Measurements from ENCODE around the gene CDH4.

CDH4 gene

DNA sequence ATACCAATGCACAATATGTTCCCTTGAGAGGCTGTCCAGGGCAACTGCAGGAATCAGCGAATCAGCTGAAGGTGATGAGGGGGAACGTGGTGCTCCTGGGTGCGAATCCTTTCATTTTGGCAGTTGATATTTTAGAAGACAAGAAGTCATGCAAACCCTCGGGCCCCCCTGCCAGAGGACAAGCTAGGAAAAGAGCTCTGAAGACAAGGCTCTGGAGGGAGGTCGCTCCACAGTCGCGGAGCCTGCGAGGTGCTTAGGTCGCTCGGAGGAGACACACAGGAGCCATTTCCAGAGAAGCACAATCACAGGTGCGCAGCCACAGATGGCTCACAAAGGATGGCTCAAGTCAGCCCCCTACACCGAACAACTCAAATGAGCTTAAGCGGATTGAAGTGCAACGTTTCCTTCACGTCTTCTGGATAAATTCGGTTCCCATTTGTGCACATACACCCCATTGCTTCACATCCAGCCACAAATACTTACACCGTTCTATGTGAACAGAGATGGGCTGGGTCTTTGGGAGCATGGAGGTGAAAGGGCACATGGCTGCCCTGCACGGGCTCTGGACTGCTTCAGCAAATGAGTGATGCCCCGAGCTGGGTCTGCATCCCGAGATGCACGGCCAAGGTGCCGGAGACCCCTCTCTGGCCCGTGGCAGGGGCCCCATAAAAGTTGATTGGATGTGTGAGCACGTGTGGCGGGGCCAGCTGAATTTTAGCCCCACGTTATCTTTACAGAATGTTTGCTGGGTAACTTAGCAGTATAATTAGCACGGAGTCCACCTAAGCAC is 527.3 kb downstream of the CDH4 start:
- no peak for DNase-seq (ENCODE audit: low read depth in 2 of 2)

DNA sequence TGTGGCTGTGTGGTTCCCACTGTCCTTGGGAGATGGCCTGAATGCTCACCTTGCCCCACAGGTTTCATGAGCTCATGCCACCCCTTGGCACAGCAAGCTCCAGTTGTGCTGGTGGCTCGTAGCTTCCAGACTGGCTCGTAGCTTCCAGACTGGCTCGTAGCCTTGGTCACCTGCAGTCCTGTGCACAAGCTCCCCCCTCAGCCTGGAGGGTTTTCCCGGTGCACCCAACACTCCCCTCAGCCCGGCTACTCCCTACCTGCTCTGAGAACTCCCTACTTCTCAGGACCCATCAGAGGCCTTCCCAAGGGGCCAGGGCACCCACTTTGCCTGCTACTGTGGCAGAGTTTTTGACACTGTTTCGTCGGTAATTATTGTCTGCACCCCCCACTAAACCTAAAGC is 528.0 kb downstream of the CDH4 start:
- no peak for DNase-seq (ENCODE audit: low read depth in 2 of 2)

- no peak for DNase-seq (ENCODE audit: low read depth in 2 of 2)
Observed at GRCh38 chr20:61784801-61785566, 532.9 kb downstream of the CDH4 start.

DNA sequence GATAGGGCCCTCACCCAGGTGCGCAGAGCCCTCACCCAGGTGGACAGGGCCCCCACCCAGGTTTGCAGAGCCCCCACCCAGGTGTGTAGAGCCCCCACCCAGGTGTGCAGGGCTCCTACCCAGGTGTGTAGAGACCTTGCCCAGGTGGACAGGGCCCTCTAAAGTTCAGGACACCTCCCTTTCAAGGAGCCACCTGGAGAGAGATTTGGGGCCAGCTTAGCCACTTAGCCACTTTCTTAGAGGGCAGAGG is 533.4 kb downstream of the CDH4 start:
- no peak for DNase-seq (ENCODE audit: low read depth in 2 of 2)

GRCh38 chr20:61786230-61786629 is 534.2 kb downstream of the CDH4 start:
- DNase-seq (ENCODE audit: low read depth in 2 of 2), result no peak

DNA sequence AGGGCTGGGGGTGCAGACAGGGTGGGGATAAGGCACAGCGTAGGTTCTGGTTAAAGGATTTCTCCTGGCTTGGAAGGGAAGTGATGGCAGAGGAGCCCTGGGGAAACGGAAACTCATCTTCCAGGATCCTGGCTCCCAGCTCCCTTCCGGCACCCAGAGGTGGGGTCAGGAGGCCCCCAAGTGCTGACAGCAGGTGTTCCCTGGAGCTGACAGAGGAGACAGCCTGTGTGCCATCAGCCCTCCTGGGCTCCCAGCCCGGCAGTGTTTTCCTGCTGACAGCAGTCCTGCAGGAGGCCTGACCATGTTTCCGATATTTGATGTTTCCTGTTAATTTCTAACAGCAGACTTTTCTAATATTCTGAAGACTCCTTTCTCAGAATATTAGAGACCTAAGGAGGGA is 536.3 kb downstream of the CDH4 start:
- no peak for DNase-seq (ENCODE audit: low read depth in 2 of 2)

DNA sequence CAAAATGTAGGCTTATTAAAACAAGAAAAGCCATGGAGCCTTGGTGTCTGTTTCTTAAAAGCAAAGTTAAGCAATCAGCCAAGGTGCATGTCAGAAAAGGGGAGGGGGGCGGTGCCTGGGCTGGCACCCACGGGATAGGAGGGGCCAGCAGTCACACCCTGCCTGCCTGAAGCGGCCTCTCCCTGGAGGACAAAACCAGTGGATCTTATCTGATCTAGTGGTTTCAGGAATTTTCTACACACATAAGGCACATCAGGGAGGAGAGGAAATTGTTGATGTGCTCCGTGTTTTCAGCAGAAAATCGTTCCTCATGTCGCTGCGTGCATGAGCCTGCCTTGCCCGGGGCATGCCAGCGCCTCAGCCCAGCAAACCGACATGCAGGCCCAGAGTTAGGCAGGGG is 537.3 kb downstream of the CDH4 start:
- DNase-seq (ENCODE audit: low read depth in 2 of 2), result no peak

- DNase-seq (ENCODE audit: low read depth in 2 of 2), result no peak
Observed at GRCh38 chr20:61790116-61790827, 538.2 kb downstream of the CDH4 start.

DNA sequence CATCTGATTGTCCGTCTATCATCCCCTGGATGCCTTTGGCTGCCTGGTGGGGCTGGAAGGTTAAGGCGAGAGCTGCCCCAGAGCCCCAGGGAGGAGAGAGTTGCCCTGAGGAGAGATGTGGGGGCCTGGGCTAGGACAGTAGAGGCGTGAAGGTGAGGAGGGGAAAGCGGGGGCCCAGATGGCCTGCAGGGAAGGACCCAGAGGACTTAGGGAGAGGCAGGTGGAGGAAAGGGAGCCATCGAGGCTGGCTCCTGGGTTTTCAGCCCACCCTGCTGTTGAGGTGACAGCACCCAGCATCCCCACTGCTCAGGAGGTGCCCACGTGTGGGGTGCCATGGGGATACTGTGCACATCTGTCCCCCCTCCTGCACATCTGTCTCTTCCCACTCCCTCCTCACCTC is 539.9 kb downstream of the CDH4 start:
- DNase-seq (ENCODE audit: low read depth in 2 of 2), result no peak

- DNase-seq (ENCODE audit: low read depth in 2 of 2), result no peak
Observed at GRCh38 chr20:61795669-61796630, 543.9 kb downstream of the CDH4 start.

- DNase-seq (ENCODE audit: low read depth in 2 of 2), result no peak
Observed at GRCh38 chr20:61796738-61797137, 544.7 kb downstream of the CDH4 start.

GRCh38 chr20:61797200-61797599 is 545.1 kb downstream of the CDH4 start:
- DNase-seq (ENCODE audit: low read depth in 2 of 2), result no peak

DNA sequence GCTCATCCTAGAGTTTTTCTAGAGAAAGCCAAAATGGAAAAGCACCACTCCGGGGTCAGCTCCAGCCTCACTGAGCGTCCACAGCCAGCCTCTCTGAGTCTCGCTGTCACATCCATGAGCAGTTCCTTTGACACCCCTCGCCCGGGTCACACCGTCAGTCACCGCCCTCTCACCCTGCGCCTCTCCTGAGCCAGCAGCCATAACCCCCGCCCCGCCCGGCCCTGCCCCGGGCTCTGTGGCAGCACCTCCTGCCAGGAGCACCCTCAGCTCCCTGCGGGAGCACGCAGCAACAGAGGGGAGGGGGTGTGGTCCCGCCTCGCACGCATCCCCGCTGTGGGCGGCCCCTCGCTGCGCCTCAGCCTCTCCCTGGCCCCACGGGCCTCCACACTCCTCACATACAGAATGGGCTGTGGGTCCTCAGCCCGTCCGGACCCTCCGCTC is 545.9 kb downstream of the CDH4 start:
- no peak for DNase-seq (ENCODE audit: low read depth in 2 of 2)

GRCh38 chr20:61798632-61799031 is 546.6 kb downstream of the CDH4 start:
- no peak for DNase-seq (ENCODE audit: low read depth in 2 of 2)

- no peak for DNase-seq (ENCODE audit: low read depth in 2 of 2)
Observed at GRCh38 chr20:61799394-61799923, 547.4 kb downstream of the CDH4 start.

GRCh38 chr20:61799928-61800327 is 547.9 kb downstream of the CDH4 start:
- no peak for DNase-seq (ENCODE audit: low read depth in 2 of 2)

DNA sequence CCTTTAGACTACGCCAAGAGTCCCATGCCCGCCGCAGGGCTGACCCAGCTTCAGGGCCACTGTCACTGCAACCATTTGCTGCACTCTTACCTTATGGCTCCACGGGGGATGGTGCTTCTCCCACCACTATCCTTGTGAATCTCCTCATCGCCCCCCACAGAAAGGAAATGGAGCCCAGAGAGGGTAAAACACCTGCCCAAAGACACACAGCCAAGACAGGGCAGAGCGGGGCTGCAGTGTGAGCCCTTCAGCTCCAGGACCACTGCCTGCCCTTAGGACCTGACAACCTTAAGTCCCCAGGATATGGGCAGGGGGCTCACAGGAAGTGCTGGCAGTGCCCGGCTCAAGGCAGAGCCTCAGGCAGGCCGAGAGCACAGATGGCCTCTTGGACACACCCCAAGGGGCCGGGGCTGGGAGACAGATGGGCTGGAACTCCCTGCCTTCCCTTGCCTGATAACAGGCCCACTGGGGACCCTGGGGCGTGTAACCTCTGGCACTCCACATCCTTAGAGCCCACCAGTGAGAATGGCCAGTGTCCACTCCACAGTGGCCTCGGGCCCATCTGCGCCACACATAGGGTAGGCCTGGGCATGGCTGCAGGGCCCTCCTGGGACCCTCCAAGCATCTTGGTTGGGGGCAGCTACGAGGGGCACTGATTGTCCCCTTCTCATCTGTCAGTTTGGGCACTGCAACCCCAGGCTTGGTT is 548.5 kb downstream of the CDH4 start:
- no peak for DNase-seq (ENCODE audit: low read depth in 2 of 2)

GRCh38 chr20:61801065-61801360 is 549.0 kb downstream of the CDH4 start:
- DNase-seq (ENCODE audit: low read depth in 2 of 2), result no peak

DNA sequence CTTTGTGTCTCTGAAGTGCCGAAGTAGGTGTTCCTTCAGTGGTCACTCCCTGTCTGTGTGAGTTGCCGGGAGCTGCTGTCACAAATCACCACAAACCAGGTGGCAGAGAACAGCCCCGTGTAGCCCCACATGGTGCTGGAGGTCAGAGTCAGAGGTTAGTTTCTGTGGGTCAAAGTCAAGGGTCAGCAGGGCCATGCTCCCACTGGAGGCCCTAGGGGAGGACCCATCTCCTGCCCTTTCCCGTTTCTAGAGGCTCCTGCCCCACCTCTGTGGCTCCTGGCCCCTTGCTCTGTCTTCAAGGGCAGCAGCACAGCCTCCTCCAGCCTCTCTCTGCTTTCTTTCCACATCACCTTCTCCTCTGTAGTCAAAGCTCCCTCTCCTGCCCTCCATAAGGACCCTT is 549.4 kb downstream of the CDH4 start:
- no peak for DNase-seq (ENCODE audit: low read depth in 2 of 2)

GRCh38 chr20:61801857-61802442 is 549.9 kb downstream of the CDH4 start:
- DNase-seq (ENCODE audit: low read depth in 2 of 2), result no peak
